ENCODE results near the gene GTF2H1. TPM values are rescaled to one million over a fixed set of nuclear protein-coding genes. Genes with fewer than 3 reads are reported as not detected.

GTF2H1 gene
- total RNA-seq, 1 experiment from 2014 or later: 39.4 TPM

DNA sequence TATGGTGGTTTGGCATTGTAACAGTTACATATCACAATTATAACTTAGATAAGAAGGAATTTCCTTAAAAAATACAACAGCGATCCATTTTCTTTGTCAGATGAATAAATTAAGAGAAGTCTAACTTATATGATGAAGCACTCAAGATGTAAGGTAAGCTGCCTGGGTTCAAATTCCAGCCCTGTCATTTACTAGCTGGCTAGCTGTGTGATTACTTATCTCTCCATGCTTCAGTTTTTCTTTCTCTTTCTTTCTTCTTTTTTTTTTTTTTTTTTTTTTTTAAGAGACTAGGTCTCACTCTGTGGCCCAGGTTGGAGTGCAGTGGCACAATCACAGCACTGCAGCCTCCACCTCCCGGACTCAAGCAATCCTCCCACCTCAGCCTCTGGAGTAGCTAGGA lies 49.8 kb downstream of the GTF2H1 start:
- Histone ChIP-seq H3K4me1 (ENCODE audit: insufficient read depth, low read length) (no peaks in the 10 kb centered on the region), H3K23me2 (ENCODE audit: insufficient read length, low read depth, low read length, poor library complexity, severe bottlenecking) (no peaks in the 10 kb centered on the region), H2AK5ac (ENCODE audit: insufficient read length, low read length) (no peak overlapping the region), H2BK15ac (ENCODE audit: low read depth, low read length) (no peak overlapping the region), H3K56ac (ENCODE audit: insufficient read length, low read depth, low read length) (no peak overlapping the region), H4K5ac (ENCODE audit: insufficient read length, low read depth, low read length) (no peak overlapping the region), H4K91ac (ENCODE audit: insufficient read length, low read depth, low read length) (no peak overlapping the region), H3K9me3 (ENCODE audit: control insufficient read depth, low read depth, low read length) (no peaks in the 10 kb centered on the region), H2BK20ac (ENCODE audit: low read depth, low read length, poor library complexity, severe bottlenecking) (no peak overlapping the region), H3K79me2 (ENCODE audit: insufficient read depth, low read length) (no peaks in the 10 kb centered on the region), H3K18ac (ENCODE audit: insufficient read length, low read depth, low read length) (no peak overlapping the region), H2BK12ac (ENCODE audit: insufficient read length, low read depth, low read length) (no peak overlapping the region), H3K23ac (ENCODE audit: insufficient read length, low read depth, low read length) (no peak overlapping the region), H3K9ac (ENCODE audit: extremely low read depth, insufficient read length, low read length) (no peak overlapping the region), H2AFZ (ENCODE audit: low read length) (no peak overlapping the region), H3K4ac (ENCODE audit: low read depth, low read length) (no peak overlapping the region), H3K27me3 (ENCODE audit: insufficient read depth, low read length) (no peaks in the 10 kb centered on the region), H3K27ac (ENCODE audit: insufficient read length, low read depth, low read length) (no peak overlapping the region), H3K4me2 (ENCODE audit: insufficient read depth, insufficient read length, low read length) (no peak overlapping the region), H4K20me1 (ENCODE audit: control insufficient read depth, insufficient read depth, insufficient read length) (no peaks in the 10 kb centered on the region), H3T11ph (ENCODE audit: low read length) (no peak overlapping the region), H2BK120ac (ENCODE audit: low read depth, low read length, poor library complexity, severe bottlenecking) (no peak overlapping the region), H3K79me1 (ENCODE audit: insufficient read depth, low read depth, low read length, poor library complexity, severe bottlenecking) (no peaks in the 10 kb centered on the region), H4K8ac (replicated peaks; ENCODE audit: insufficient read length, low read depth, low read length) (no peak overlapping the region), H2BK5ac (ENCODE audit: insufficient read length, low read length) (no peak overlapping the region), H3K14ac (ENCODE audit: insufficient read depth, low read length) (no peak overlapping the region)
- no peak for DNase-seq
- H3K36me3 Mint-ChIP-seq (ENCODE audit: insufficient read depth in 1 of 3, low read depth in 3 of 3): peaks cover 0 to 3% (median 2%) of the 10 kb centered on the region in 3 experiments; a peak in 3 of 7 replicates
- no peaks in the 10 kb centered on the region for H3K4me1 Mint-ChIP-seq
- H3K4me3 Mint-ChIP-seq: no peak overlapping the region
- no CpG with 5 or more reads among the region's 2 CpGs for WGBS (ENCODE audit: extremely low coverage, insufficient read length, low lambda C conversion rate)
- no peaks in the 10 kb centered on the region for H3K27me3 Mint-ChIP-seq (ENCODE audit: low read depth)
- H3K9me3 Mint-ChIP-seq: no peaks in the 10 kb centered on the region
- no peak for TF ChIP-seq CTCF (conservative IDR thresholded peaks at IDR 0.05)
- no peak overlapping the region for H3K27ac Mint-ChIP-seq

All from H9 (cell line).